Hepatic stellate cell (primary cell): Measurements from ENCODE around the gene IL1RN.
A peak's percentile ranks its signal among the peaks of the same experiment; 100 is the strongest.

Source experiments
- DNase-seq: peaks from one replicate; pipeline ENCODE4 v3.0.0; 2011; ENCODE audit warnings: low spot score

IL1RN gene

GRCh38 chr2:113103277-113103676 lies 24.1 kb upstream of the IL1RN start:
- no peak for DNase-seq

- no peak for DNase-seq
These were observed 23.3 kb upstream of the IL1RN start for GRCh38 chr2:113104054-113104611.

- no peak for DNase-seq
These were observed 22.2 kb upstream of the IL1RN start for GRCh38 chr2:113105047-113105785.

- DNase-seq: no peak
These were observed 16.3 kb upstream of the IL1RN start for GRCh38 chr2:113111121-113111520.

- DNase-seq: no peak
These were observed 15.5 kb upstream of the IL1RN start for GRCh38 chr2:113111823-113112287.

GRCh38 chr2:113112441-113112840 lies 15.0 kb upstream of the IL1RN start:
- no peak for DNase-seq

GRCh38 chr2:113112871-113113270 lies 14.5 kb upstream of the IL1RN start:
- no peak for DNase-seq

GRCh38 chr2:113113807-113114206 lies 13.6 kb upstream of the IL1RN start:
- DNase-seq: no peak

DNA sequence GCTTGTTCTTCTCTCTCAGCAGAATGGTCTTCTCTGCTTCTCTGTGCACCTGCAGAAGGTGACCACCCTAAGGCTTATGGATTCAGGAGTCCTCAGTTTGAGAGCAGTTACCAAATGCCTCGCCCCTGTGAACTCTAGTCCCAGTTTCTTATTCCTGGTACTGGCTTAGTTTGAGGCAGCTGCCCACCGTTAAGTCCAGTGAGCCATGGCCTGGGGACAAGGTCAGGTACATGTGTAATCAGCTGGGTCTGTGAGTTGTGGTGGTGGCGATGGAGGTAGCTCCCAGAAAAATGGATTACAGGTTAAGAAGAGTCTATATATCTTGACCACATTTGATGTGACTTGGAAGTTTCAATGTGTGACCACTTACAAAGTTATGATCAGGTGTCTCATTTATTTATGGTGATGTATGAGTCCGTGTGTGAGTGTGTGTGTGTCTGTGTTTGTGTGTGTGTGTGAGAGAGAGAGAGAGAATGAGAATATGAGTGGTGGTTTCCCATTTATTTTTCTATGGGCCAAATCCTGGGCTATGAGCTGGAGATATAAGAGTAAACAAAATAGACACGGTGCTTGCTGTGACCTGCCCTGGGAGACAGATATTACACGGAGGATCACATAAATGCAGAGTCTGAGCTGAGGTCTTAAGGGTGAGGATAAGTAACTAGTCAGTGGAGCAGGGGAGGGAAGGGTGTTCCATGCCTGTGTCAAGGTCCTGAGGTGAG lies 13.0 kb upstream of the IL1RN start:
- DNase-seq: no peak

DNA sequence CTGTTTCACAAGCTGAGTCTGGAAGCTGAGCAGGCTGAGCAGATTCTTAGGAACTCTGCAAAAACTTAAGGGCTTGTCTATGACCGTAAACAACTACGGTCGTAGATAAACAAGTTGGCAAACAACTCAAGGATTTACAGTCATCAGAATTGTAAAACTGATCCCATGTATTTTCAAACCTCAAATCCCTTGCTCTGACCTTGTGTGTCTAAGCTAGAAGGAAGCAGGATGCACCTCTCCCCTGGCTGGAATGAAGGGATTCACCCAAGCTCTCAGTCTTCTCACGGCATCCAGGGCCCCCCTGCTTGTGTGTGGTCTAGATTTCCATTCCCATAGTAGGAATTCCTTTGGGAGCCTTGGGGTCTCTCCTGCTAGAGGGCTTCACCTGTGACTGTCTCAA lies 12.4 kb upstream of the IL1RN start:
- DNase-seq: no peak

DNA sequence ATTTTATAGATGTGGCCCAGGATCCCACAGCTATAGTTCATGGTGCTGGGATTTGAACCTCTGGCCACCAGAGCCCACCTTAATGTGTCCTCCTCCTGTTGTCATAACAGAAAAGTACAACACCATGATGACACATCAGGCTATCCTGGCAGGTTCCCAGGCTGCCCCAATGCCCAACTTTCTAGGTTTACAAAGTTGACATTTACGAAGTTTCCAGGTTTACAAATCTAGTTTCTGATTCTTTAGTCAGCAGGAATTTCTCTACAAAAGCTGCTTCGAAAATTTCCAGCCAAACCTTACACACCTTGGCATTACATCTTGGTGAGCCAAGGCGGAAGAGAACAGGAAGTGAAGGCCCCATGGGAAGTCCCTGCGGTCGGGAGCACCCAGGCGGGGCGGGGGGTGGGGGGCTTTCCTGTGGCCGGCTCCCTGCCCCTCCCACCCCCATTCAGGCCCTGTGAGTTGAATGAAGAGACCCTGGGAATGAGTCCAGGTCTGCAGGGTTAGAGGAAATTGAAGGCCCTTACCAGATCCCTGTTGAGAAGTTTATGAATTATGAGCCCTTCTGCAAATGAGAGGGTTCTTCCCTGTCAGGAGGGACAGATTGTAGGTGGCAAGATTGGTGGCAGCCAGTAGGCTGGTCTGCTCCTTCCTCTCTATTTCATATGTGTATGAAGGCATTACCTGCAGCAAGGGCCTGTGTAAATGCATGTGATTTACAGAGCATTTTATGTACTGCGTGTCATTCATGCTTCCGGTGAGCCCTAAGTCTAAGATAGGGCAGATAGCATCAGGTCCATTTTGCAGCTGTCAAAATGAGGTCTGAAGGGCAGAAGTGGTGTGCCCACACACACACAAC lies 11.1 kb upstream of the IL1RN start:
- no peak for DNase-seq

DNA sequence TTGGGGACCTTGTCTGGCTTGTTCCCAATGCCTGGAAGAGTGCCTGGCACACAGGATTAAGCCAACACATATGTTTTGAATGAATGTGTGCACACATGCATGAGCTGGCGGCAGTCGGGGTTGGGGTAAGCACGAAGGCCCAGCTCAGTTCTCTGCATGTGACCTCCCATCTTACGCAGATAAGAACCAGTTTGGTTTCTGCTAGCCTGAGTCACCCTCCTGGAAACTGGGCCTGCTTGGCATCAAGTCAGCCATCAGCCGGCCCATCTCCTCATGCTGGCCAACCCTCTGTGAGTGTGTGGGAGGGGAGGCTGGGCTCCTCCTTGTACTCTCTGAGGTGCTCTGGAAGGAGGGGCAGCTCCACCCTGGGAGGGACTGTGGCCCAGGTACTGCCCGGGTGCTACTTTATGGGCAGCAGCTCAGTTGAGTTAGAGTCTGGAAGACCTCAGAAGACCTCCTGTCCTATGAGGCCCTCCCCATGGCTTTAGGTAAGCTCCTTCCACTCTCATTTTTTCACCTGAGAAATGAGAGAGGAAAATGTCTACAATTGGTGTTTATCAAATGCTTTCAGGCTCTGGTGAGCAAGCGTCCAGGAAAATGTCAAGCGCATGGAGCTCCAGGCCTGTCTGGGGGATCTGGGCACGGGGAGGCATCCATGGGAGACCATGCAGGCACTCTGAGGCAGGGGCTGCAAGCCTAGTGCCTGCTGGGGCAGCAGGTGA lies 9.7 kb upstream of the IL1RN start:
- DNase-seq: no peak

- DNase-seq: no peak
These were observed 9.1 kb upstream of the IL1RN start for GRCh38 chr2:113118263-113118657.

- DNase-seq: no peak
These were observed 8.3 kb upstream of the IL1RN start for GRCh38 chr2:113119111-113119510.

- DNase-seq: no peak
These were observed 6.5 kb upstream of the IL1RN start for GRCh38 chr2:113120861-113121260.

- DNase-seq: no peak
These were observed 5.0 kb upstream of the IL1RN start for GRCh38 chr2:113122364-113122763.

DNA sequence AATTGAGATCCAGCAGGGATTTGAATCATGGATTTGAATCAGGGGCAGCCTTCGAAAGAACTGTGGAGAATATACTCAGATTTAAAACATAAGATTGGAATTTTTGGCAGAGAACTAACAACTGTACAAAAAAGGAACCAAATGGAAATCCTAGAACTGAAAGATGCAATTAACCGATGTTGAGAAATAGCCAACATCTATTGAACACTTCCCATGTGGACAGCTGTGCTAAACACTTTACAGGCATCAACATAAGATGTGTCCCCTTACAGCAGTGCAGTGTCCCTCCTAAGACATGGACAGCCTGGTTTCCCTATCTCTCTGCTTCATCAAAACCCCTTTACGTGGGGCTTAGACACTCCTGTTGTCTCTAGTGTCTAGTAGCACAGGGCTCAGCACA lies 3.7 kb upstream of the IL1RN start:
- DNase-seq: no peak

- DNase-seq: peak; percentile 19
These were observed 3.0 kb upstream of the IL1RN start for GRCh38 chr2:113124181-113124961.

DNA sequence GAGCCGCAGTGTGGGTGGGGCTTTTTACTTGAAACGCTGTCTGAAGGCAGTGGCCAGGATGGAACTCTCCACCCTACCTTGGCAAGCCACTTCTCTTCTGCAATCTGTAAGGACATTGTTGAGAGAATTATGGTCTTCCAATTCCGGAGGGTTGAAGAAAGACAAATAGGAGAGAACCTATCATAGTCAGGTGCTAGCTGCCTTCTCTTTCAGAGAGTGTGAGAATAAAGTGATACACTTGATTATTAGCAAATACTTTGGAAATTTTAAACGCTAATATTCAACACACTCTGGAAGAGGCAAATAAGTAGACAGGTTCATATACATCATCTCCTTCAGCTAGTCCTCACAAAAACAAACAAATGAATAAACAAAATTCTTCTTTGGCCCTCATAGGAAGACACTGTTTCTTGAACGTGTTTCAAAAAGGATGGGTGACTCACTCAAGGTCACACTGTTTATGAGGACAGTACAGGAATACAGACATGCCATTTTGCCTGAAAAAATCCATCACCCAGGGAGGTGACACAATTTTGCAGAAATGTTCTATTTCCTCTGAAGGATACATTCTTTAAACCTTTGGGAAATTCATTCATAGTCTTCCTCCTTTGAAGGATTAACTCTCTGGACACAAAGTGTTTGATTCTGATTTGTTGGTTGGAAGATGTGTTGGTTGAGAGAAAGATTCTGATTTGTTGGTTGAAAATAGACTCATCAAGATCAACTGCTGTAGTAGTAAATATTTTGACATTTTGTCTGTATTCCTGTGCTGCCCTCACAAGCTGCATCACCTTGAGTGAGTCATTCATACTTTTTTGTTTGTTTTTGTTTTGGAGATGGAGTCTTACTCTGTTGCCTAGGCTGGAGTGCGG lies 2.2 kb upstream of the IL1RN start:
- no peak for DNase-seq
